HG02798 (cell line): ENCODE data around the gene PI4KA.
"Not testable (repeated sequence)": the region's sequence is repeated elsewhere in the genome, so short reads cannot be mapped to it uniquely, and the experiment has no call there.

Source experiments
- ATAC-seq: cut with Tn5 transposase; IDR thresholded peaks from one replicate; pipeline ENCODE4 v1.9.1; 2021; ENCODE audit warnings: mild to moderate bottlenecking; ENCODE audit not compliant: unreplicated experiment, poor library complexity

Gene PI4KA

DNA sequence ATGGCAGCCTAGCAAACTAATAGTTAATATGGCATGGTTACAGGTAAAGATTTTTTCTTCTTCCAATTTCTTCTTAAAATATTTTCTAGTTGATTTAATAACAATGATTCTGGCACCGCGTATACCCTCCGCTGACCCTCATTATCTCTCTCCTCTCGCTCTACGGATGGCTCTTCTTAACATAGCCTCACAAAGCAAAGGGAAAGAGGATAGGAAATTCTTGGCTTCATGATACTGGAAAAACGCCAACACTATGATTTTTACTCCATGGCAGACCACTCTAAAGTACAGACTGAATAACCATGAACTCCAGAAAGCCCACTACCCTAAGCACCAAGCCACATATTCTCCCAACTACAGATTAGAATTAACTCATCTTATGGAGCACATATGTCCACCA, 6.1 kb downstream of the PI4KA start:
- ATAC-seq = no peak

DNA sequence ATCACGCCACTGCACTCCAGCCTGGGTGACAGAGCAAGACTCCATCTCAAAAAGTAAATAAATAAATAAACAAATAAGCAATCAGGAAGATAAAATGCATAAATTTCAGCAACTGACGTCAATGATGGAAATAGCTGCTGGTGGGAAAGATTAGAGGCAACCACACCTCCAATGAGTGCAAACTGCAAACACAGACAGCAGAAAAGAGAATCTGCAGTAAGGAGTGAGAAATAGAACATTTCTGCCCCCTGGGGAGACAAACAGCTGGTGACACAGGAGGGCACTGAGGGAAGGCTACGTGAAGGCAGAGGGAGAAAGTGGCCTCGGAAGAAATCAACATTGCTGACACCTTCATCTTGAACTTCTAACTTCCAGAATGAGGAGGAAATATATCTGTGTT, 6.5 kb downstream of the PI4KA start:
- ATAC-seq = no peak

DNA sequence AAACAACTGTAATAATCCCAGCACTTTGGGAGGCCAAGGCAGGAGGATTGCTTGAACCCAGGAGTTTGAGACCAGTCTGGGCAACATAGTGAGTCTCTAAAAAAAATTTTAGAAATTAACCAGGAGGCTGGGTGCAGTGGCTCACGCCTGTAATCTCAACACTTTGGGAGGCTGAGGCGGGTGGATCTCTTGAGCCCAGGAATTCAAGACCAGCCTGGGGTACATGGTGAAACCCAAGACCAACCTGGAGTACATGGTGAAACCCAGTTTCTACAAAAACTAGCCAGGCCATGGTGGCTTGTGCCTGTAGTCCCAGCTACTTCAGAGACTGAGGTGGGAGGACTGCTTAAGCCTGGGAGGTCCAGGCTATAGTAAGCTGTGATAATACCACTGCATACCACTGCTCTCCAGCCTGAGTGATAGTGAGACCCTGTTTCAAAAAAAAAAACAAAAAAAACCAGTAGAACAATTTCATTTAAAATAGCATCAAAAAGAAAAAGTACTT, 11.2 kb downstream of the PI4KA start:
- ATAC-seq = no peak

DNA sequence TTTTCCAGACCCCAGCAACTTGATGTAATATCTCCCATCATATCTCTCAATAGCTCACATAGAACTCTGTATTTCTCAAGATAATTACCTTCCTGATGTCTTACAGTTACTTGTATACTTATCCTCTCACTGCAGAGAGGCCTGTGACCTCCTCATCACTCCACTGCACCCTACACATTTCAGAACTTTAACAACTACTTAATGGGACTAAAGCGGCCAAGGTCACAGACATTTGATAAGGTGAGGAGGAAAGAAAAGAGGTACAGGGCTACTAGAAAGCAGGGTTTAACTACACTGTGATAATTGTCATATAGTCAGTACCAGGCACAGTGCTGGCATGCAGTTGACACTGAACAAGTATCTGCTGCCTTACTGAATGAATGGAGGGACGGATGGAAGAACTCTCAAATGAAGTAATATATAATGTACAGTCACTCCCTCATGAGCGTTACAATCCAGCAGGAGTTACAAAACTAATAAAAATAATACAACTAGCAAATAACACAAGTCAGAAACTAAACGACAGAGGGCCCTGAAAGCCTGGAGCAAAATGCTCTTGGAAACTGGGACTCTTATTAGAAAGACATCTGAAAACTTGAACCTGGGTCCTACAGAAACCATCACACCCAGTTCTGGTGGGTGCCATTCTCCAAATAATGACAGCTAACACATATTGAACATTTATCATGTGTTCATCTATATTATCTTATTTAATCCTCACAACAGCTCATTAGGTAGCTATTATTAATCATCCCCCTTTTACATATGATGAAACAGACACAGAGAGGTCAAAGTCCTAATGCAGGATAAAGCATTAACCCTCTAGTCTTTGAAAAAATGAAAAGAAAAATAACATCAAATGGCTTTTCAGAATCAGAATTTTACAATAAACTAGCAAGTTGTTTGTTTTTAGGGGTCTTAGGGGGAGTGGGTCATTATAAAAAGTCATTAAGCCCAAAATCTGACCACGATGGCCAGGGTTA, 14.3 kb downstream of the PI4KA start:
- ATAC-seq = no peak

DNA sequence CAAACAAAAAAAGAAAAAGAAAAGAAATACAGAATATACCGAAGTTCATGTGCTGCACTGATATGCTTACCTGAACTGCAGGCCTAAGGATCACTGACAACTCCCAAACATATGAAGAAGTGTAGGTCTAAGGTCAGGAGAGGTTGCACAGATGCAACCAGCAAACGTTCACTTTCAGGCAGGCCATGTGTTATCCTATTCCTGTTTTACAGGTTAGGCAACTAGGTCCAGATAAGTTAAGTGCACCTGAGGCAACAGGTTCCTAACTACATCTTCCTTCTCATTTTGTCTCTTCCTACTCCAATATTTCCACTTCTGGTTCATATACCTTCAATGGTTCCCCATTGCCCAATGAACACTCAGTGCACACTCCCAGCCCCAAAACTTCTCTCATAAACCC, 15.1 kb downstream of the PI4KA start:
- ATAC-seq = no peak

DNA sequence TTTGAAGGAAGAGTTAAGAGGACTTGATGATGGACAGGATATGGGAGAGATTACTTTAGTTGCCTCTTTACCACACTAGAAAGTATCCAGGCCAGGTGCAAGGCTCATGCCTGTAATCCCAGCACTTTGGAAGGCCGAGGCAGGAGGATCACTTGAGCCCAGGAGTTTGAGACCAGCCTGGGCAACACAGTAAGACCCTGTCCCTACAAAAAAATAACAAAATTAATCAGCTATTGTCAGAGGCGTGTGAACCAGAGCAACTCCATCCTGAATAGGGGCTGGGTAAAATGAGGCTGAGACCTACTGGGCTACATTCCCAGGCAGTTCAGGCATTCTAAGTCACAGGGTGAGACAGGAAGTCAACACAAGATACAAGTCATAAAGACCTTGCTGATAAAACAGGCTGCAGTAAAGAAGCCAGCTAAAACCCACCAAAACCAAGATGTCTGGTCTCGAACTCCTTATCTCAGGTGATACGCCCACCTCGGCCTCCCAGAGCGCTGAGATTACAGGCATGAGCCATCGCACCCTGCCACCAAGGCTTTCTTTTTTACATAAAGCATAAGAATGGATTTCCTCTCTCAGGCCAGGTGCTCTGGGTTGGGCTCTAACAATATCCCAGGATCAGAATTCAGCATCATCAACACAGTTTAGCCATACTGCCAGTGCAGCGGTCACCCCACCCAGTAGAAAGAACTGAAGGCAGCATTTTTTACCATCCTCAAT, 17.8 kb downstream of the PI4KA start:
- ATAC-seq = no peak

DNA sequence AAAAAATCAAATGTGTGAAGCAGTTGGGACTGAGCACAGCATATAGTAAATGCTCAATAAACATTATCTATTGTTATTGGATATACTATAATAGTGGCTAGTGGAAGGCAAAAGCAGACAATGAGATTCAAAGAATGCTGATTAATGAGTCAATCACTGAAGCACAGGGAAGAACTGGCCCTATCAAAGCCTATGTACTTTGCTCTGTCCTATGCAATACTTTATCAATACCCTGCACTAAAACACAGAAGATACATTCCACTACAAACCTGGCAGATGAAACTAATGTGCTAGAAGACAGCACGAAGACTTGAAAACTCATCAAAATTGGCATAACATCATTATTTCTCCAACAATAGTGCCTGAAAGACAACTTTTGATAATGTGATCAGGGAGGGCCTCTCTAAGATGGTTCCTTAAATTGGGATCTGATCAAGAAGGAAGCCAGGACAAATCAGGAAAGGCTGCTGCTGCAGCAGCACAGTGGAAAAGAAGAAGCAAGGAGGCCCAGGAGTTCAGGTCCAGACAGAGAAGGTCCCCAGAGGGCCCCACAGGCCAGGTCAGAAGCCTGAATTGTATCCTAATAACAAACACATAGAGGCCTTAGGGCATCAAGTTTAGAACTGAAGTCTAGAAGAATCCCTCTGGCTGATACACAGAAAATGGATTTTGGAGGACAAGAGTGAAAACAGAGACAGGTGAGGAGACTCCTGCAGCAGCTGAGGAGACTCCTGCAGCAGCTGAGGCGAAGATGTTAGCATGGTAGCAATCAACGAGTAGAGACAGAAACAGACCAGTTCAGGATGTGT, 18.6 kb downstream of the PI4KA start:
- no peak for ATAC-seq

DNA sequence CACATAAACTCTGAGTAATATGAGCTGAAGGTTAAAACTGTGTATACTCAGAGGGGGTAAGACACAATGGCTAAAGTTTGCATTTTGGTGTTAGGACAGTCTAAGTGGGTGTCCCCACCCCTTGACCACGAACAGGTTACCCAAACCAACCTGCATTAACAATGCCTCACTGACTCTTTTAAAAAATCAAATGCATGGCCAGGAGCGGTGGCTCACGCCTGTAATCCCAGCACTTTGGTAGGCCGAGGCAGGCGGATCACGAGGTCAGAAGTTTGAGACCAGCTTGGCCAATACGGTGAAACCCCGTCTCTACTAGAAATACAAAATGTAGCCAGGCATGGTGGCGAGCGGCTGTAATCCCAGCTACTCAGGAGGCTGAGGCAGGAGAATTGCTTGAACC, 19.3 kb downstream of the PI4KA start:
- not testable (repeated sequence) for ATAC-seq

DNA sequence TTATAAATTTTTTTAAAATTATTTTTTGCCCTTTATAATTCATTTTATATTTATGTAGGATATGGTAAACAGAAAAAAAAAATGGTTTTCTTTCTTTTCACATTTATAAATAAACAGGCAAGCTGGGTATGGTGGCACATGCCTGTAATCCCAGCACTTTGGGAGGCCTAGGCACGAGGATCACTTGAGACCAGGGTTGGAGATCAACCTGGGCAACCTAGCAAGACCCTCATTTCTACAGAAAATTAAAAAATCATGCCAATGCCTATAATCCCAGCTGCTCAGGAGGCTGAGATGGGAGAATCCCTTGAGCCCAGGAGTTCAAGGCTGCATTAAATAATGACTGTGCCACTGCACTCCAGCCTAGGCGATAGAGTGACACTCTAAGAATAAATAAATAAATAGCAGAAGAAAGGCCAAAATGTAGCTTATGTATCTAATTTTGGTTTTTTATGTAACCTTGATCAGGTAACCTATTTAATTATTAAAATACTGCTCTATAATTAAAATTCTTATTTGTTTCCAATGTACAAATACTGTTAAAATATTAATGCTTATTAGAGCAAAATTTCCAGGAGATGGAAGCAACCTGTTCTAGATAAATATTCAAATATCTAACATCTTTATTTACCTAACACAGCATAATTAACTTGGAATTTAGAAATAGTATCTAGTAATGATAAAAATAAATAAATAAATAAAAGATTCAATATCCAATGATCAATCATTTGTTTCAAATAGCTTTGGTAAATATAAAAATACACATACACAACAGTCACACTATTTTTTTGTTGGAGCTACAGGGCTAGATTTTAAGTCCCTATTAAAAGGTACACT, 21.4 kb downstream of the PI4KA start:
- ATAC-seq = no peak

DNA sequence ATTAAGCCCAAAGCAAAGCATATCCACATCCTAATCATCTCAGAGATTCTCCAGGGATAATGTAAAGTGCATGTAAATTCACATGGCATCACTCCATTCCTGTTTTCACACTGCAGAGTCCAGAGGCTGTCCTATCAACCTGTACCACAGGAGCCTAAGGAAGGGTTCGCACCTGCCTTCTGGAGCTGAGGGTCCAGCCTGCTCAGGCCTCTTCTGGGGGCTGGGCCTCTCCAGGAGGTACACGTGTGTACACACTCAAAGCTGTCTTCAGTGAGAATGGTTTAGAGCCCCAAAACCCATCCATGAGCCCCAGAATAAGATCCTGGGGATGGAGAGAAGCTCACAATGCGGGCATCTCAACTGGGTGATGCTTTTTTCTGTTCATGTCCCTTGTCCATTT, 23.9 kb downstream of the PI4KA start:
- no peak for ATAC-seq

DNA sequence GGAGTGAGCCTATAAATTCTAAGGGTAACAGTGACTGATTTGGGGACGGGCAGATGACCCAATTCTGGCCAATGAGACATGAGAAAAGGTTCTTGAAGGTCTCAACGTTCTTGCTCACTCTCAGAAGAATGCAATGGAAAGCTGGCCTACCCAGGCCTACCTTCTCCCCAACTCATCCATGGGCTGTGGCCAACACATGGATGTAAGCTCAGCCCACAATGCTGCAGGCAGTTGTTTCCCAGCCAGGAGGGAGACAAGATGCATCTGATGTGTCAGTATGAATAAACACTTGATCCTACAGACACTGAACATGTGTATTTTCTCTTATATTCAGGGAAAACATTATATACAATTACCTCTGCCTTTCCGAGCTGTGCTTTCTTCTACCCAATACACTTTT, 24.4 kb downstream of the PI4KA start:
- no peak for ATAC-seq

DNA sequence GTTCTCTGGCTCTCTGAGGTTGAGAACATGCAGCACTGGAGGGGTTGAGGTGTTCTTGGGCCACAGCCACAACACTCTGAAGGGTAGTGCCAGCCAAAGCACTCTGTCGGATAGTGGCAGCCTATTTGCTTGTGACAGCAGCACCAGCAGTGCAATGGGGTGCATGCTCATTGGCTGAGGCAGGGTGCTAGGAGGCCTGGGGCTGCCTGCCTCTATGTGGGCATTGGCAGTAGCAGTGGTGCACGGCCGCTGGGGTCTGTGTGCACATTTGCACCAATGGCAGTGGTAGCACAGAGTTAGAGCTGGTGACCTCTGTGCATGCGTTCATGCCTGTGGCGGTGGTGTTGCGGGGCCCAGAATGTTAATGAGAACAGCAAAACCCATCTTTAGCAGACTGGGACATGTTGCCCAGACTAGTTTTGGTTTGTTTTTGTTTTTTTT, 25.4 kb downstream of the PI4KA start:
- no peak for ATAC-seq

DNA sequence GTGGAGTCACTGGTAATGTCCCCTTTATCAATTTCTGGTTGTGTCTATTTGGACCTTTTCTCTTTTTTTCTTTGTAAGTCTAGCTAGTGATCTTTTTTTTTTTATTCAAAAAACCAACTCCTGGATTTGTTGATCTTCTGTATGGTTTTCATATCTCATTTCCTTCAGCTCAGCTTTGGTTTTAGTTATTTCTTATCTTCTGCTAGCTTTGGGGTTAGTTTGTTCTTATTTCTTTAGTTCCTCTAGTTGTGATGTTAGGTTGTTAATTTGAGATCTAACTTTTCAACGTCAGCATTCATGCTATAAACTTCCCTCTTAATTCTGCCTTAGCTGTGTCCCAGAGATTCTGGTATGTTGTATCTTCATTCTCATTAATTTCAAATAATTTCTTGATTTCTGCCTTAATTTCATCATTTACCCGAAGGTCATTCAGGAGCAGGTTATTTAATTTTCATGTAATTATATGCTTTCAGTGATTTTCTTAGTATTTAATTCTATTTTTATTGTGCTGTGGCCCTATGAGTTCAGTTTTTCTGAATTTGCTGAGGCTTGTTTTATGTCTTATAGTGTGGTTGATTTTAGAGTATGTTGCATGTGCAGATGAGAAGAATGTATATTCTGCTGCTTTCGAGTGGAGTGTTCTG, 29.0 kb downstream of the PI4KA start:
- no peak for ATAC-seq

DNA sequence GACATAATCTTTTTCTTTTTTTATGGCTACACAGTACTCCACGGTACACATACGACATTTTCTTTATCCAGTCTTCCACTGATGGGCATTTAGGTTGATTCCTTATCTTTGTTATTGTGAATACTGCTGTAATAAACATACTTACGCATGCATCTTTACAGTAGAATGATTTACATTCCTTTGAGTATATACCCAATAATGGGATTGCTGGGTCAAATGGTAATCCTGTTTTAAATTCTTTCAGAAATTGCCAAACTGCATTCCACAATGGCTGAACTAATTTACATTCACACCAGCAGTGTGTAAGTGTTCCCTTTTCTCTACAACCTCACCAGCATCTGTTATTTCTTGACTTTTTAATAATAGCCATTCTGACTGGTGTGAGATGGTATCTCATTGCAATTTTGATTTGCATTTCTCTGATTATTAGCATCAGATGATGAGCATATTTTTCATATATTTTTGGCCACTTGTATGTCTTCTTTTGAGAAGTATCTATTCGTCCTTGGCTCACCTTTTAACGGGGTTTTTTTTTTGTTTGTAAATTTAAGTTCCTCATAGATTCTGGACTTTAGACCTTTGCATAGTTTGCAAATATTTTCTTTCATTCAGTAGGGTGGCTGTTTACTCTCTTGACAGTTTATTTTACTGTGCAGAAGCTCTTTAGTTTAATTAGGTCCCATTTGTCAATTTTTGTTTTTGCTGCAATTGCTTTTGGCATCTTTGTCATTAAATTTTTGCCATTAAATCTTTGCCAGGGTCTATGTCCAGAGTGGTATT, 32.0 kb downstream of the PI4KA start:
- ATAC-seq = not testable (repeated sequence)

DNA sequence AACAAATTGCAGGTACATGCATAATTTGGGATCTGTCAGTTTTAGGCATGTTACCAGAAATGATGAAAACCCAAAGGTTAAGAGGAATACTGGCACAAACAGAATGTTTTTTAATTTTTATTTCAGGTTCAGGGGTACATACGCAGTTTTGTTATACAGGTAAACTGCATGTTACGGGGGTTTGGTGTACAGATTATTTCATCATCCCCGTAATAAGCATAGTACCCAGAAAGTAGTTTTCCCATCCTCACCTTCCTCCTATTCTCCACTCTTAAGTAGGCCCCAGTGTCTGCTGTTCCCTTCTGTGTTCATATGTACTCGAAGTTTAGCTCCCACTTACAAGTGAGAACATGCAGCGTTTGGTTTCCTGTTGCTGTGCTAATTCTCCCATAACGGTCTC, 33.0 kb downstream of the PI4KA start:
- ATAC-seq = no peak

DNA sequence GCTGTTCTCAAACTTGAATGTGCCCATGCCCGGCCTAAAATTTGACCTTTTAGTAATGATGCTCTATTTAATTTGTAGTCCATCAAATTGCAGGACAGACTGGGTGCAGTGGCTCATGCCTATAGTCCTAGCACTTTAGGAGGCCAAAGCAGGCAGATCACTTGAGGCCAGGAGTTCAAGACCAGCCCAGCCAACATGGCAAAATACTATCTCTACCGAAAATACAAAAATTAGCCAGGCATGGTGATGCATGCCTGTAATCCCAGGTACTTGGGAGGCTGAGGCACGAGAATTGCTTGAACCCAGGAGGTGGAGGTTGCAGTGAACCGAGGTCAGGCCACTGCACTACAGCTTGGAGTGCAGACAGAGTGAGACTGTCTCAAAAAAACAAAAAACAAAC, 33.4 kb downstream of the PI4KA start:
- ATAC-seq = not testable (repeated sequence)

DNA sequence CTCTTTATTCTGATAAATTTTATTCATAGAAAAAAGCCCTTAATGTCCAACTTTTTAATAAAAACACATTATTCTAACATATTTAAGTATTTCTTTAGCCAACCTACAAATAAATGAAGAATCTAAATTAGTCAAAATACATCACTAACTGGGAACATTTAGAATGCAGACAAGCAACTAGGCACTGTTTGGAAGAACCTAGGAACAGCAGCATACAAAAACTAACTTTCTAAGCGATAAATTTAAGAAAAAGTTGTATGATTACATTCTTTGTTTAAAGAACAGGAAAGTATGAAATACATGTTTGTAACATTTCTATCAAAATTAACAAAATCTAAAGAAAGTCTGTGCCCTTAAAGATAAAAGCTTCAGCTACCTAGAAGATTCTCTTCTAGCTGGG, 35.3 kb downstream of the PI4KA start:
- ATAC-seq = no peak

DNA sequence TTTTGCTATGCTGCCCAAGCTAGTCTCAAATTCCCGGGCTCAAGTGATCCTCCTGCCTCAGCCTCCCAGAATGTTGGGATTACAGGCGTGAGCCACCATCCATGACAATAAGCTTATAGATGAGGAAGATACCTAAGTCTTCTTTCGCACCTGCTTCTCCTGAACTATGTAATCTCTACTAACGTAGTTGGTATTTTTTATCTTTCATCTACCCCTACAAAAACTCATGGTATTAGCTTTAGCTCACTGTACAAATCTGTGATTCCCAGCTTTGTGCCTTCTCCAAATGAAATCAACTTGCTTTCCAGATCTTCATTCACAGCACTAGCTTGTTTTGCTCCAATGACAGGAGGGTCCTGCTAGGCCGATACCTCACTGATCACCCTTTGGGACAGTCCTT, 36.4 kb downstream of the PI4KA start:
- no peak for ATAC-seq
